GM18861 (cell line): ENCODE results near the gene HMX1.

Experiments used
- ATAC-seq: cut with Tn5 transposase; IDR thresholded peaks from one replicate; pipeline ENCODE4 v1.9.1; 2021; ENCODE audit not compliant: unreplicated experiment

Gene HMX1

GRCh38 chr4:8869002-8869897, 2.4 kb downstream of the HMX1 start:
- no peak for ATAC-seq

- ATAC-seq, result no peak
Observed at GRCh38 chr4:8868321-8869001, 3.2 kb downstream of the HMX1 start.

- ATAC-seq, result no peak
Observed at GRCh38 chr4:8867624-8868320, 3.9 kb downstream of the HMX1 start.

- ATAC-seq, result no peak
Observed at GRCh38 chr4:8866828-8867623, 4.6 kb downstream of the HMX1 start.

- ATAC-seq, result no peak
Observed at GRCh38 chr4:8866421-8866820, 5.2 kb downstream of the HMX1 start.

- ATAC-seq, result no peak
Observed at GRCh38 chr4:8865681-8866310, 5.8 kb downstream of the HMX1 start.

- ATAC-seq, result no peak
Observed at GRCh38 chr4:8864912-8865680, 6.5 kb downstream of the HMX1 start.

- ATAC-seq, result no peak
Observed at GRCh38 chr4:8863686-8864682, 7.7 kb downstream of the HMX1 start.

- no peak for ATAC-seq
Observed at GRCh38 chr4:8862800-8863685, 8.6 kb downstream of the HMX1 start.

GRCh38 chr4:8862334-8862733, 9.3 kb downstream of the HMX1 start:
- no peak for ATAC-seq

- no peak for ATAC-seq
Observed at GRCh38 chr4:8861576-8862295, 9.9 kb downstream of the HMX1 start.

- no peak for ATAC-seq
Observed at GRCh38 chr4:8860892-8861575, 10.6 kb downstream of the HMX1 start.

- ATAC-seq, result no peak
Observed at GRCh38 chr4:8860096-8860891, 11.3 kb downstream of the HMX1 start.

- ATAC-seq, result no peak
Observed at GRCh38 chr4:8859550-8860095, 12.0 kb downstream of the HMX1 start.

GRCh38 chr4:8858701-8859210, 12.9 kb downstream of the HMX1 start:
- ATAC-seq, result no peak
